HCT116 (cell line): ENCODE measurements around the gene PTTG2. TPM values are rescaled to one million over a fixed set of nuclear protein-coding genes. Genes with fewer than 3 reads are reported as not detected.

Source experiments
- ATAC-seq: fragments of 200-7000 bp; cut with Tn5 transposase; 2 replicates; pipeline ENCODE4 v1.9.1; 2020; ENCODE audit warnings: mild to moderate bottlenecking, moderate library complexity
- BruUV-seq: library from RNA; stranded (reverse); fragments of 400-500 nt; replicated peaks from 2 replicates; lab custom pipeline; 2021; lab: Mats Ljungman, UMichigan
- CTCF ChIA-PET: fragments of 300-600 bp; sonication (Branson Sonifier 250); formaldehyde crosslinking; loops from one replicate; lab custom pipeline; 2021; ENCODE audit warnings: antibody characterized with exemption; lab: Charles Lee
- POLR2A ChIA-PET: fragments of 300-600, 350-600 bp; sonication (Branson Sonifier 250); formaldehyde crosslinking; loops from one replicate; lab custom pipeline; 2021; ENCODE audit warnings: antibody characterized with exemption; lab: Charles Lee
- RAD21 ChIA-PET, 2 experiments: fragments of 300-600 bp; sonication (Branson Sonifier 250); formaldehyde crosslinking; loops; one replicate each; lab custom pipeline; 2023; ENCODE audit warnings: low total read pairs in 2 of 2; ENCODE audit not compliant: uncharacterized antibody in 2 of 2, unreplicated experiment in 2 of 2, low non-redundant PET in 1 of 2; lab: Charles Lee
- DNase-seq: peaks from one replicate; pipeline ENCODE4 v3.0.0-alpha.2; 2010; ENCODE audit warnings: low read depth, low spot score
- H2AFZ ChIP-seq: fragments of 200-600 bp; shearing (Covaris generic), sonication (generic); 2 replicates; pipeline ENCODE4 v1.6.1; 2017; ENCODE audit warnings: low read depth, mixed run types, mixed read lengths, antibody characterized with exemption, low read length; ENCODE audit not compliant: poor library complexity, severe bottlenecking
- H3K27ac ChIP-seq: 2 replicates; pipeline ENCODE4 v1.5.1; 2012; ENCODE audit warnings: low read depth, low read length
- H3K27me3 ChIP-seq: fragments of 200-600 bp; sonication (generic); 2 replicates; pipeline ENCODE4 v1.6.1; 2016; ENCODE audit warnings: mixed run types, low read length, mixed read lengths; ENCODE audit not compliant: insufficient read depth
- H3K36me3 ChIP-seq, 2 experiments: fragments of 200-500 bp in 1 of 2; fragments of 200-600 bp in 1 of 2; sonication (Bioruptor generic) in 1 of 2; sonication (generic) in 1 of 2; 2 replicates each; pipeline versions ENCODE4 v1.5.1 to v1.6.1; 2014 to 2016; ENCODE audit warnings: low read length in 2 of 2, inconsistent platforms in 1 of 2, mixed read lengths in 1 of 2, mixed run types in 1 of 2; ENCODE audit not compliant: insufficient read depth in 2 of 2, control insufficient read depth in 1 of 2
- H3K4me1 ChIP-seq, 2 experiments: fragments of 200-600 bp in 1 of 2; sonication (generic) in 1 of 2; 2 replicates each; pipeline versions ENCODE4 v1.5.1 to v1.6.1; 2012 to 2017; ENCODE audit warnings: low read length in 2 of 2, inconsistent platforms in 1 of 2, mild to moderate bottlenecking in 1 of 2, mixed read lengths in 1 of 2, mixed run types in 1 of 2, moderate library complexity in 1 of 2; ENCODE audit not compliant: insufficient read depth in 2 of 2, control insufficient read depth in 1 of 2
- H3K4me2 ChIP-seq: fragments of 200-600 bp; sonication (generic); 2 replicates; pipeline ENCODE4 v1.6.1; 2017; ENCODE audit warnings: mixed run types, low read length, mixed read lengths
- H3K4me3 ChIP-seq, 2 experiments: fragments of 200-600 bp in 1 of 2; sonication (generic) in 1 of 2; replicated peaks in 1 of 2; 2 replicates each; pipeline ENCODE4 v1.5.1; 2011 to 2016; ENCODE audit warnings: low read length in 2 of 2, control low read depth in 1 of 2, low read depth in 1 of 2, mild to moderate bottlenecking in 1 of 2, mixed read lengths in 1 of 2, mixed run types in 1 of 2
- H3K79me2 ChIP-seq: fragments of 200-600 bp; sonication (generic); 2 replicates; pipeline ENCODE4 v1.6.1; 2017; ENCODE audit warnings: mild to moderate bottlenecking, mixed run types, low read length, moderate library complexity, mixed read lengths; ENCODE audit not compliant: insufficient read depth
- H3K9ac ChIP-seq: fragments of 200-600 bp; sonication (generic); 2 replicates; pipeline ENCODE4 v1.6.1; 2016; ENCODE audit warnings: low read length, mixed read lengths
- H3K9me2 ChIP-seq: fragments of 200-600 bp; sonication (generic), shearing (Covaris generic); 2 replicates; pipeline ENCODE4 v1.6.1; 2017; ENCODE audit warnings: mixed run types, mild to moderate bottlenecking, moderate library complexity; ENCODE audit not compliant: insufficient read depth
- H3K9me3 ChIP-seq, 2 experiments: fragments of 200-500 bp in 1 of 2; fragments of 200-600 bp in 1 of 2; sonication (Bioruptor generic) in 1 of 2; sonication (generic) in 1 of 2; 2 replicates each; pipeline ENCODE4 v1.6.1; 2014 to 2017; ENCODE audit warnings: low read length in 2 of 2, mixed read lengths in 2 of 2, inconsistent platforms in 1 of 2, low read depth in 1 of 2, mild to moderate bottlenecking in 1 of 2, mixed run types in 1 of 2, moderate library complexity in 1 of 2; ENCODE audit not compliant: control insufficient read depth in 1 of 2, insufficient read depth in 1 of 2
- H4K20me1 ChIP-seq: fragments of 200-600 bp; sonication (generic), shearing (Covaris generic); 2 replicates; pipeline ENCODE4 v1.6.1; 2017; ENCODE audit warnings: mixed run types, mild to moderate bottlenecking, moderate library complexity; ENCODE audit not compliant: insufficient read depth
- EGR1 ChIP-seq: IDR thresholded peaks from 2 replicates; pipeline ENCODE4 v1.6.1; 2012; ENCODE audit warnings: low read depth
- JUND ChIP-seq: IDR thresholded peaks from 2 replicates; pipeline ENCODE4 v1.6.1; 2012
- POLR2A ChIP-seq: IDR thresholded peaks from 2 replicates; pipeline ENCODE4 v1.7.0; 2011; ENCODE audit warnings: borderline replicate concordance; ENCODE audit not compliant: insufficient read depth, insufficient read length; ENCODE audit errors: extremely low read depth
- POLR2AphosphoS5 ChIP-seq: IDR thresholded peaks from 2 replicates; pipeline ENCODE4 v1.6.1; 2011; ENCODE audit warnings: mild to moderate bottlenecking, low read depth, low read length, moderate library complexity
- SIN3A ChIP-seq: IDR thresholded peaks from 2 replicates; pipeline ENCODE4 v1.6.1; 2012; ENCODE audit warnings: low read depth
- SP1 ChIP-seq: IDR thresholded peaks from 2 replicates; pipeline ENCODE4 v1.6.1; 2012; ENCODE audit warnings: low read depth
- TCF7L2 ChIP-seq: IDR thresholded peaks from 2 replicates; pipeline ENCODE4 v1.7.0; 2011; ENCODE audit warnings: borderline replicate concordance, inconsistent platforms; ENCODE audit not compliant: insufficient read depth, insufficient read length; ENCODE audit errors: extremely low read depth
- YY1 ChIP-seq: IDR thresholded peaks from 2 replicates; pipeline ENCODE4 v1.6.1; 2011; ENCODE audit warnings: low read length, low read depth, moderate library complexity, mild to moderate bottlenecking; ENCODE audit not compliant: insufficient replicate concordance; ENCODE audit errors: extremely low read depth
- ZFX ChIP-seq: fragments of 450-650 bp; IDR thresholded peaks from 2 replicates; pipeline ENCODE4 v1.6.1; 2017
- ZNF274 ChIP-seq: fragments of 200-500 bp; sonication (Bioruptor generic); IDR thresholded peaks from 2 replicates; pipeline ENCODE4 v1.6.1; 2014; ENCODE audit warnings: mild to moderate bottlenecking, low read depth, low read length, inconsistent platforms
- intact Hi-C: fragments of 100-400 bp; cut with micrococcal nuclease; formaldehyde crosslinking; loops from 2 replicates; pipeline ENCODE4 v1.10.0; 2022
- total RNA-seq: library from RNA; stranded (reverse); gene quantifications from one replicate; pipeline ENCODE4 v1.2.1, GENCODE V29; 2021; ENCODE audit not compliant: unreplicated experiment
- TF ChIP-seq, protein P1 (sequence below): IDR thresholded peaks from 2 replicates; pipeline ENCODE4 v1.6.1; 2012; ENCODE audit warnings: low read depth
- TF ChIP-seq, protein P2 (sequence below): IDR thresholded peaks from 2 replicates; pipeline ENCODE4 v1.6.1; 2012

PTTG2 gene
- total RNA-seq, 1 experiment from 2014 or later = not detected

DNA sequence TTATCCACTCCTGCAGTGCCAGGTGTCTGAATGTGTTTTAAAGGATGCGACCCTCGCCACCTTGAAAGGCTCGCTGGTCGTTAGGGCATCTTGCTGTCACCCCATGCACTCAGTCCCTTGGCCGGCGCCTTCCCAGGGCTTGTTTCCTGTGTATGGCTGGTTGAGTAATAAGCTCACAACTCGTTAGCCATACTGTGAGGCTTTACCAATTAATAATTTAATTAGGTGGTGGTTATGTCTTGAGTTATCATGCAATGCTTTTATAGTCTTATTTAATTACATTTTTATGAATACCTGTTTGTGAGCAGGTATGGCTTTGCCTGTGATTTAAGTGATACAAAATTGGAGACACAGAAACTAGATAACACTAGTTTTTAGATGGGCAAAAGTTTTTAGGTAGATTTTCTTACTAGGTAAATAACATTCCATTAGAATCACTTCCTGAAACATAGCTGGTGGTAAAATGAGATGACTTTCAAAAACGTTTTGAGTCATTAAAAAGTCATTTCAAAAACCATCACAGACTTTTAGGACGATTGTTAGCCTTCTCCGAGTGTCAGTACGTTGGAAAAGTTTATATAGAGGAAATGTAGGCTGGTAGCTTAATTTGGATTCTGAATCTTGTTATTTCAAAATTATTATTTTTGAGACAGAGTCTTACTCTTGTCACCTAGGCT, 18.2 kb downstream of the PTTG2 start:
- Histone ChIP-seq H3K79me2 (peaks cover 34% of the 10 kb centered on the region), H3K4me3 (peak overlapping the region; percentile 61 to 68), H2AFZ (no peak overlapping the region), H3K4me1 (peaks cover 6 to 29% of the 10 kb centered on the region in 2 experiments; a peak in 3 of 4 replicates), H3K9me2 (no peaks in the 10 kb centered on the region), H3K9ac (peak overlapping the region; percentile 78), H3K36me3 (no peaks in the 10 kb centered on the region), H3K27ac (no peak overlapping the region), H3K27me3 (no peaks in the 10 kb centered on the region), H4K20me1 (no peaks in the 10 kb centered on the region), H3K9me3 (no peaks in the 10 kb centered on the region), H3K4me2 (peak overlapping the region; percentile 79)
- CTCF ChIA-PET = interaction anchor here (0.7 kb wide), 1 partner anchor 41 kb away, joined by 3 read pairs; no protein-coding TSS in a partner anchor
- peak; percentile 36 for ATAC-seq
- intact Hi-C loops = loop anchor here (10.0 kb wide), 2 partner anchors 154 to 186 kb away; partner anchors contain the start of gene PGM2
- DNase-seq = no peak
- TF ChIP-seq, protein P1, sequence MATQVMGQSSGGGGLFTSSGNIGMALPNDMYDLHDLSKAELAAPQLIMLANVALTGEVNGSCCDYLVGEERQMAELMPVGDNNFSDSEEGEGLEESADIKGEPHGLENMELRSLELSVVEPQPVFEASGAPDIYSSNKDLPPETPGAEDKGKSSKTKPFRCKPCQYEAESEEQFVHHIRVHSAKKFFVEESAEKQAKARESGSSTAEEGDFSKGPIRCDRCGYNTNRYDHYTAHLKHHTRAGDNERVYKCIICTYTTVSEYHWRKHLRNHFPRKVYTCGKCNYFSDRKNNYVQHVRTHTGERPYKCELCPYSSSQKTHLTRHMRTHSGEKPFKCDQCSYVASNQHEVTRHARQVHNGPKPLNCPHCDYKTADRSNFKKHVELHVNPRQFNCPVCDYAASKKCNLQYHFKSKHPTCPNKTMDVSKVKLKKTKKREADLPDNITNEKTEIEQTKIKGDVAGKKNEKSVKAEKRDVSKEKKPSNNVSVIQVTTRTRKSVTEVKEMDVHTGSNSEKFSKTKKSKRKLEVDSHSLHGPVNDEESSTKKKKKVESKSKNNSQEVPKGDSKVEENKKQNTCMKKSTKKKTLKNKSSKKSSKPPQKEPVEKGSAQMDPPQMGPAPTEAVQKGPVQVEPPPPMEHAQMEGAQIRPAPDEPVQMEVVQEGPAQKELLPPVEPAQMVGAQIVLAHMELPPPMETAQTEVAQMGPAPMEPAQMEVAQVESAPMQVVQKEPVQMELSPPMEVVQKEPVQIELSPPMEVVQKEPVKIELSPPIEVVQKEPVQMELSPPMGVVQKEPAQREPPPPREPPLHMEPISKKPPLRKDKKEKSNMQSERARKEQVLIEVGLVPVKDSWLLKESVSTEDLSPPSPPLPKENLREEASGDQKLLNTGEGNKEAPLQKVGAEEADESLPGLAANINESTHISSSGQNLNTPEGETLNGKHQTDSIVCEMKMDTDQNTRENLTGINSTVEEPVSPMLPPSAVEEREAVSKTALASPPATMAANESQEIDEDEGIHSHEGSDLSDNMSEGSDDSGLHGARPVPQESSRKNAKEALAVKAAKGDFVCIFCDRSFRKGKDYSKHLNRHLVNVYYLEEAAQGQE = no peak
- RAD21 ChIA-PET = no interaction called here
- POLR2A ChIA-PET = interaction anchor here (1.3 kb wide), 1 partner anchor 10 kb away, joined by 3 read pairs; no protein-coding TSS in a partner anchor
- BruUV-seq = TSS peak; percentile 48

DNA sequence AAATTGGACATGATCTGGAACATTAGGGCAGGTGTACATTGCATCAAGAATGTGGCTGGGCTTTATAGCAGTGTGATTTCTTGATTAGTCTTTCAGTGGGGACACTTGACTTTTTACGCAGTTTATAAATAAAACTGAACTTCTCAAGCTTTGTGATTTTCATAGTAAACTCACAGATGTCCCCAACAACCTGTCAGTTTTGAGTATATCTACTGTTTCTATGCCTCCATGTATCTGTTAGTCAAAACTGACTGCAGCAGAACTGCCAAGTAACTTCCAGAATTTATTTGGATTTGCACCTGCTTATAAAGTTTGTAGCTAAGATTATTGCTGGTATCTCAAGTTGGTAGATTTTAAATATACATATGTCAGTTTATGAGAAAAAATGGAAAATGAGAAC, 20.0 kb downstream of the PTTG2 start:
- Histone ChIP-seq H3K9me2 (no peaks in the 10 kb centered on the region), H3K9ac (no peak overlapping the region), H3K79me2 (peaks cover 47% of the 10 kb centered on the region), H4K20me1 (no peaks in the 10 kb centered on the region), H3K4me2 (no peak overlapping the region), H3K36me3 (no peaks in the 10 kb centered on the region), H3K9me3 (no peaks in the 10 kb centered on the region), H3K27ac (no peak overlapping the region), H2AFZ (no peak overlapping the region), H3K4me3 (no peak overlapping the region), H3K27me3 (no peaks in the 10 kb centered on the region), H3K4me1 (peaks cover 6 to 31% of the 10 kb centered on the region in 2 experiments; a peak in 3 of 4 replicates)
- POLR2A ChIA-PET = no interaction called here
- CTCF ChIA-PET = no interaction called here
- no TSS peak for BruUV-seq
- ATAC-seq = no peak
- intact Hi-C loops = no loop called here
- DNase-seq = no peak
- RAD21 ChIA-PET = no interaction called here
- TF ChIP-seq ZFX (no peak), JUND (no peak), POLR2AphosphoS5 (no peak), SP1 (no peak), EGR1 (no peak), YY1 (no peak), ZNF274 (no peak), SIN3A (no peak), TCF7L2 (no peak), POLR2A (no peak)
- TF ChIP-seq, protein P1 = no peak
- TF ChIP-seq, protein P2, sequence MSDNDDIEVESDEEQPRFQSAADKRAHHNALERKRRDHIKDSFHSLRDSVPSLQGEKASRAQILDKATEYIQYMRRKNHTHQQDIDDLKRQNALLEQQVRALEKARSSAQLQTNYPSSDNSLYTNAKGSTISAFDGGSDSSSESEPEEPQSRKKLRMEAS = no peak
